Measurements from ENCODE around the gene EPHA1. TPM values are rescaled to one million over a fixed set of nuclear protein-coding genes. Genes with fewer than 3 reads are reported as not detected.

The EPHA1 gene
- total and polyA plus RNA-seq, 2 donors (not counting 1 experiment from before 2014, with no cell fraction given): 0.39 to 0.49 TPM

- no peak for ATAC-seq (ENCODE audit: low read depth)
- H3K27ac ChIP-seq (ENCODE audit: low read length in 2 of 2): no peak overlapping the region
- DNase-seq: no peak
- H3K9ac ChIP-seq (ENCODE audit: low read length): no peak overlapping the region
- no peak overlapping the region for H3K4me2 ChIP-seq (replicated peaks; ENCODE audit: low read depth, low read length, poor library complexity, severe bottlenecking)
- H3K36me3 ChIP-seq (replicated peaks in 1 of 2; ENCODE audit: control extremely low read depth in 1 of 2, control insufficient read depth in 1 of 2, extremely low read depth in 1 of 2, insufficient read depth in 2 of 2, low read length in 1 of 2): no peaks in the 10 kb centered on the region
- Mint-ChIP-seq H3K27me3 (peaks cover 13% of the 10 kb centered on the region), H3K4me1 (peaks cover 2% of the 10 kb centered on the region), H3K27ac (no peak overlapping the region), H3K9me3 (ENCODE audit: insufficient read depth) (no peaks in the 10 kb centered on the region), H3K4me3 (no peak overlapping the region)
- no CpG with 5 or more reads among the region's 4 CpGs for WGBS (ENCODE audit: insufficient coverage)
- no peaks in the 10 kb centered on the region for H4K20me1 ChIP-seq (ENCODE audit: control insufficient read depth, insufficient read depth, low read length, poor library complexity, severe bottlenecking)
- TF ChIP-seq CTCF (IDR thresholded peaks at IDR 0.05): no peak
- TF ChIP-seq EZH2 (IDR thresholded peaks at IDR 0.05; ENCODE audit: borderline replicate concordance, insufficient read depth, low read depth, low read length, poor library complexity, severe bottlenecking): no peak
- peaks cover 0 to 5% (median 0%) of the 10 kb centered on the region in 4 experiments for H3K27me3 ChIP-seq (replicated peaks in 1 of 4; ENCODE audit: control extremely low read depth in 1 of 4, control insufficient read depth in 3 of 4, insufficient read depth in 4 of 4, low read length in 3 of 4)
- intact Hi-C loops (cut with micrococcal nuclease): no loop called here
- no peaks in the 10 kb centered on the region for H3K79me2 ChIP-seq (ENCODE audit: control insufficient read depth, insufficient read depth, low read length)
- H3K4me3 ChIP-seq (ENCODE audit: control extremely low read depth in 1 of 5, extremely low read depth in 1 of 5, insufficient read depth in 1 of 5, low read depth in 2 of 5, low read length in 4 of 5): no peak overlapping the region
- ChIA-PET CTCF (interaction anchor here (1.6 kb wide), 1 partner anchor 18 kb away, joined by 3 read pairs; no protein-coding TSS in a partner anchor), POLR2A (no interaction called here)
- H2AFZ ChIP-seq (ENCODE audit: insufficient read depth, low read depth, low read length, poor library complexity, severe bottlenecking): no peak overlapping the region
- no peaks in the 10 kb centered on the region for H3K4me1 ChIP-seq (ENCODE audit: control insufficient read depth in 2 of 2, insufficient read depth in 2 of 2, low read length in 2 of 2)
- no peaks in the 10 kb centered on the region for H3K9me3 ChIP-seq (ENCODE audit: control extremely low read depth in 1 of 3, control insufficient read depth in 2 of 3, insufficient read depth in 1 of 3, low read length in 2 of 3)
Measured at GRCh38 chr7:143433759-143434158, 25.1 kb upstream of the EPHA1 start.

- CTCF ChIA-PET: no interaction called here
- H3K27me3 Mint-ChIP-seq: peaks cover 12% of the 10 kb centered on the region
Measured at GRCh38 chr7:143431109-143431508, 22.5 kb upstream of the EPHA1 start.

More at GRCh38 chr7:143431109-143431508, 22.5 kb upstream of the EPHA1 start:
- H4K20me1 ChIP-seq (ENCODE audit: control insufficient read depth, insufficient read depth, low read length, poor library complexity, severe bottlenecking): no peaks in the 10 kb centered on the region
- H3K4me3 Mint-ChIP-seq: no peak overlapping the region
- intact Hi-C loops (cut with micrococcal nuclease): no loop called here
- peaks cover 0 to 3% of the 10 kb centered on the region in 2 donors for H3K4me1 ChIP-seq (ENCODE audit: control insufficient read depth in 2 of 2, insufficient read depth in 2 of 2, low read length in 2 of 2)
- H3K4me3 ChIP-seq (ENCODE audit: control extremely low read depth in 1 of 5, extremely low read depth in 1 of 5, insufficient read depth in 1 of 5, low read depth in 2 of 5, low read length in 4 of 5): no peak overlapping the region
- no peaks in the 10 kb centered on the region for H3K36me3 ChIP-seq (replicated peaks in 1 of 2; ENCODE audit: control extremely low read depth in 1 of 2, control insufficient read depth in 1 of 2, extremely low read depth in 1 of 2, insufficient read depth in 2 of 2, low read length in 1 of 2)
- H3K9me3 ChIP-seq (ENCODE audit: control extremely low read depth in 1 of 3, control insufficient read depth in 2 of 3, insufficient read depth in 1 of 3, low read length in 2 of 3): no peaks in the 10 kb centered on the region
- ATAC-seq (ENCODE audit: low read depth) (no peak), DNase-seq (no peak)
- no peaks in the 10 kb centered on the region for H3K79me2 ChIP-seq (ENCODE audit: control insufficient read depth, insufficient read depth, low read length)
- H3K9me3 Mint-ChIP-seq (ENCODE audit: insufficient read depth): no peaks in the 10 kb centered on the region
- peaks cover 0 to 5% (median 0%) of the 10 kb centered on the region in 4 experiments for H3K27me3 ChIP-seq (replicated peaks in 1 of 4; ENCODE audit: control extremely low read depth in 1 of 4, control insufficient read depth in 3 of 4, insufficient read depth in 4 of 4, low read length in 3 of 4)
- no peak overlapping the region for H3K9ac ChIP-seq (ENCODE audit: low read length)
- no peak overlapping the region for H2AFZ ChIP-seq (ENCODE audit: insufficient read depth, low read depth, low read length, poor library complexity, severe bottlenecking)
- 100% methylated on average over 1 of the region's 2 CpGs for WGBS (ENCODE audit: insufficient coverage)
- POLR2A ChIA-PET: no interaction called here
- no peak overlapping the region for H3K4me2 ChIP-seq (replicated peaks; ENCODE audit: low read depth, low read length, poor library complexity, severe bottlenecking)
- peaks cover 3% of the 10 kb centered on the region for H3K4me1 Mint-ChIP-seq
- H3K27ac ChIP-seq (ENCODE audit: low read length in 2 of 2): no peak overlapping the region
- no peak overlapping the region for H3K27ac Mint-ChIP-seq
- TF ChIP-seq CTCF (IDR thresholded peaks at IDR 0.05): no peak
- no peak for TF ChIP-seq EZH2 (IDR thresholded peaks at IDR 0.05; ENCODE audit: borderline replicate concordance, insufficient read depth, low read depth, low read length, poor library complexity, severe bottlenecking)
